Measurements from ENCODE around the gene STK32C. TPM values are rescaled to one million over a fixed set of nuclear protein-coding genes. Genes with fewer than 3 reads are reported as not detected.

Gene STK32C
- total and polyA plus RNA-seq, 10 of the 15 experiments (the other 5 are each of a cell fraction or from before 2014, with no cell fraction given): 1.5 to 18.1 (median 6.4) TPM

- 58% methylated on average over 34 of the region's 34 CpGs for WGBS (ENCODE audit: insufficient coverage, insufficient replicate concordance, low lambda C conversion rate, missing lambda C conversion rate)
- Histone ChIP-seq H3K4me3 (no peak overlapping the region), H2AFZ (ENCODE audit: control insufficient read depth, low read depth, low read length) (no peak overlapping the region), H3K4me1 (ENCODE audit: control insufficient read depth, insufficient read depth, low read length) (no peaks in the 10 kb centered on the region), H3K79me2 (ENCODE audit: control insufficient read depth, insufficient read depth, low read length) (no peaks in the 10 kb centered on the region), H4K20me1 (ENCODE audit: control insufficient read depth, insufficient read depth) (no peaks in the 10 kb centered on the region), H3K36me3 (ENCODE audit: control insufficient read depth in 2 of 2, insufficient read depth in 2 of 2, low read length in 1 of 2) (no peaks in the 10 kb centered on the region), H3K27me3 (replicated peaks in 1 of 2; ENCODE audit: control insufficient read depth in 2 of 2, insufficient read depth in 2 of 2, low read length in 1 of 2) (no peaks in the 10 kb centered on the region), H3K4me2 (ENCODE audit: control insufficient read depth, insufficient read depth) (no peak overlapping the region), H3K9me3 (replicated peaks; ENCODE audit: control insufficient read depth, insufficient read depth, low read length) (no peaks in the 10 kb centered on the region), H3K9ac (ENCODE audit: control insufficient read depth, insufficient read depth, low read length) (no peak overlapping the region), H3K27ac (ENCODE audit: control insufficient read depth, insufficient read depth) (no peak overlapping the region)
- ChIA-PET CTCF (no interaction called here), SMC1A (ENCODE audit: uncharacterized antibody, unreplicated experiment) (no interaction called here), POLR2A (no interaction called here), RAD21 (ENCODE audit: unreplicated experiment) (no interaction called here)
- no peak for ATAC-seq
- FAIRE-seq: no peak
- DNase-seq (ENCODE audit: low read depth, low spot score): no peak
- in situ Hi-C loops (cut with MboI): no loop called here
- no TSS peak for BruUV-seq (replicated peaks)
- TF ChIP-seq JUND (IDR thresholded peaks at IDR 0.05; ENCODE audit: low read depth, low read length): no peak
- intact Hi-C loops (cut with micrococcal nuclease; ENCODE audit: unreplicated experiment): no loop called here
These were observed 25.7 kb downstream of the STK32C start for GRCh38 chr10:132281915-132282666.

- POLR2A ChIA-PET: no interaction called here
- RAD21 ChIA-PET (ENCODE audit: unreplicated experiment): no interaction called here
- Histone ChIP-seq H3K4me1 (ENCODE audit: control insufficient read depth, insufficient read depth, low read length) (no peaks in the 10 kb centered on the region), H3K9me3 (replicated peaks; ENCODE audit: control insufficient read depth, insufficient read depth, low read length) (no peaks in the 10 kb centered on the region), H4K20me1 (ENCODE audit: control insufficient read depth, insufficient read depth) (no peaks in the 10 kb centered on the region), H3K4me2 (ENCODE audit: control insufficient read depth, insufficient read depth) (no peak overlapping the region), H2AFZ (ENCODE audit: control insufficient read depth, low read depth, low read length) (no peak overlapping the region), H3K36me3 (ENCODE audit: control insufficient read depth in 2 of 2, insufficient read depth in 2 of 2, low read length in 1 of 2) (no peaks in the 10 kb centered on the region), H3K9ac (ENCODE audit: control insufficient read depth, insufficient read depth, low read length) (no peak overlapping the region), H3K27ac (ENCODE audit: control insufficient read depth, insufficient read depth) (no peak overlapping the region), H3K27me3 (replicated peaks in 1 of 2; ENCODE audit: control insufficient read depth in 2 of 2, insufficient read depth in 2 of 2, low read length in 1 of 2) (no peaks in the 10 kb centered on the region), H3K79me2 (ENCODE audit: control insufficient read depth, insufficient read depth, low read length) (no peaks in the 10 kb centered on the region), H3K4me3 (no peak overlapping the region)
- FAIRE-seq (no peak), DNase-seq (ENCODE audit: low read depth, low spot score) (no peak), ATAC-seq (no peak)
- no TSS peak for BruUV-seq (replicated peaks)
- SMC1A ChIA-PET (ENCODE audit: uncharacterized antibody, unreplicated experiment): no interaction called here
- CTCF ChIA-PET: no interaction called here
- in situ Hi-C loops (cut with MboI) (no loop called here), intact Hi-C loops (cut with micrococcal nuclease; ENCODE audit: unreplicated experiment) (no loop called here)
- WGBS (ENCODE audit: insufficient coverage, insufficient replicate concordance, low lambda C conversion rate, missing lambda C conversion rate): 72% methylated on average over 20 of the region's 20 CpGs
- no peak for TF ChIP-seq RBBP5 (conservative IDR thresholded peaks at IDR 0.05)
- no peak for TF ChIP-seq FOXK2 (IDR thresholded peaks at IDR 0.05)
- no peak for TF ChIP-seq RUNX3 (IDR thresholded peaks at IDR 0.05; ENCODE audit: low read length)
- TF ChIP-seq RCOR1 (conservative IDR thresholded peaks at IDR 0.05; ENCODE audit: low read depth, low read length): no peak
- no peak for TF ChIP-seq PBX3 (IDR thresholded peaks at IDR 0.05; ENCODE audit: insufficient replicate concordance, low read depth, low read length)
- no peak for TF ChIP-seq SP1 (IDR thresholded peaks at IDR 0.05; ENCODE audit: low read depth, low read length)
- no peak for TF ChIP-seq ZNF592 (IDR thresholded peaks at IDR 0.05)
- TF ChIP-seq EZH2 (IDR thresholded peaks at IDR 0.05; ENCODE audit: borderline replicate concordance, control insufficient read depth, low read depth, low read length): no peak
- no peak for TF ChIP-seq ATF2 (IDR thresholded peaks at IDR 0.05; ENCODE audit: low read length)
- no peak for TF ChIP-seq SRF (IDR thresholded peaks at IDR 0.05; ENCODE audit: low read depth in 2 of 2, low read length in 2 of 2)
These were observed 27.1 kb downstream of the STK32C start for GRCh38 chr10:132280646-132281074.

Measured in GM12878 (cell line).